Mesothelial cell of epicardium (in vitro differentiated cells): Measurements from ENCODE around the gene LY6G6F. TPM values are rescaled to one million over a fixed set of nuclear protein-coding genes. Genes with fewer than 3 reads are reported as not detected.
A peak's percentile ranks its signal among the peaks of the same experiment; 100 is the strongest.

Experiments used
- DNase-seq, 2 experiments: peaks; one replicate each; pipeline ENCODE4 v3.0.0; 2021; ENCODE audit warnings: low spot score in 2 of 2; ENCODE audit not compliant: unreplicated experiment in 2 of 2
- H3K27ac Mint-ChIP-seq: 2 replicates; pipeline ENCODE4 v1.8.0; 2021; ENCODE audit warnings: mixed read lengths
- H3K27me3 Mint-ChIP-seq: 2 replicates; pipeline ENCODE4 v1.8.0; 2021; ENCODE audit warnings: low read depth, mixed read lengths
- H3K36me3 Mint-ChIP-seq: 2 replicates; pipeline ENCODE4 v1.8.0; 2021; ENCODE audit warnings: mixed read lengths
- H3K4me1 Mint-ChIP-seq: 2 replicates; pipeline ENCODE4 v1.8.0; 2021; ENCODE audit warnings: mixed read lengths
- H3K4me3 Mint-ChIP-seq: 2 replicates; pipeline ENCODE4 v1.8.0; 2021; ENCODE audit warnings: mild to moderate bottlenecking, moderate library complexity, mixed read lengths
- H3K9me3 Mint-ChIP-seq: 2 replicates; pipeline ENCODE4 v1.8.0; 2021; ENCODE audit warnings: mixed read lengths
- CTCF ChIP-seq: fragments of 200-600 bp; sonication (generic); IDR thresholded peaks from one replicate; pipeline ENCODE4 v1.5.0; 2021; ENCODE audit warnings: antibody characterized with exemption; ENCODE audit not compliant: unreplicated experiment
- total RNA-seq: library from RNA; stranded (reverse); gene quantifications from 3 replicates; pipeline ENCODE4 v1.2.1, GENCODE V29; 2021

LY6G6F gene
- total RNA-seq, 1 donor from 2014 or later = not detected

- no peaks in the 10 kb centered on the region for H3K27me3 Mint-ChIP-seq
- TF ChIP-seq CTCF = no peak
- peak overlapping the region; percentile 69 for H3K27ac Mint-ChIP-seq
Measured at GRCh38 chr6:31690231-31691077, 16.2 kb upstream of the LY6G6F start.

DNA sequence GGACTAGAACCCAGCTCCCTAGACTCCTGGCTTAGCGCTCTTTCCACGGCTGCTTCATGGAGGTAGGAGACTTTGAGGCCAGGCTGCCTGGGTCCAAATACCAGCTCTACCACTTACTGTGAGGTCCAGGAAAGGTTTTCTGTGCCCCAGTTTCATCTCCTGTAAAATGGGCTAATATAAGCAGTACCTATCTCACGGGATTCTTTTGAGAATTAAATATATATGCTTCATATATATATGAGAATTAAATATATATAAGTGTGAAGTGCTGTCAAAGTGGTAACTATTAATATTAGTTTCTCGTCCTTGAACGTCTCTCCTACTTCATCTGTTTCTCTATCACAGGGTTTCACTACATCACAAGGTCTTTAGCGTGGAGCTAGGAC is 15.6 kb upstream of the LY6G6F start:
- H3K9me3 Mint-ChIP-seq = no peaks in the 10 kb centered on the region
- H3K27ac Mint-ChIP-seq = peak overlapping the region; percentile 69
- no peaks in the 10 kb centered on the region for H3K27me3 Mint-ChIP-seq

More at GRCh38 chr6:31690231-31691077, 16.2 kb upstream of the LY6G6F start:
- Mint-ChIP-seq H3K36me3 (peaks cover 37% of the 10 kb centered on the region), H3K4me3 (no peak overlapping the region), H3K4me1 (peaks cover 6% of the 10 kb centered on the region), H3K9me3 (no peaks in the 10 kb centered on the region)
- no peak for DNase-seq

DNA sequence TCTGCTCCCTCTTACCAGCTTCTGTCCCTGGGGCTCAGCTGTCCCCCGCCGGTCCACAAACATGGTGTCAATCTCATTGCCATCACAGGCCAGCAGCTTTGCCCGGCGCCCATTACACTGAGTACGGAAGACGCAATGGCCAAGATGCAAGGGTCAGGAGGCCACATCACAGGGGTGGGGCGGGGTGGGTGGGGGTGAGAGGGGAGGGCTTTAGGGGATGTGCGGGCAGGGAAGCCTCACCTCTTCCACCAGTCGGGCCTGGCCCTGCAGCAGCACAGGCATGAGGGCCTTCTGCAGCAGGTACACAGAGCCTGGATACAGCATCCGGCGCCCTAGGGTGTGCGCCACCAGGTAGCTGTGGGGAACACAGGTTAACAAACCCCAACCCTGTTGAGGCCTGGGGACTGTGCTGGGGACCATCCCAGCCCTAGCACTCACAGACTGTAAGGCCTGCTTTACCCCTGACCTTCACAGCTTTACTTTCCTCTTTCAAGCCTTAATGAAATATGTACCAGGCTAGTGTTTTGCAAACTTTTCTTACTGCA is 15.0 kb upstream of the LY6G6F start:
- DNase-seq = no peak
- H3K4me3 Mint-ChIP-seq = no peak overlapping the region
- H3K27ac Mint-ChIP-seq = no peak overlapping the region
- peaks cover 28% of the 10 kb centered on the region for H3K36me3 Mint-ChIP-seq
- no peak for TF ChIP-seq CTCF
- H3K27me3 Mint-ChIP-seq = no peaks in the 10 kb centered on the region
- peaks cover 8% of the 10 kb centered on the region for H3K4me1 Mint-ChIP-seq
- H3K9me3 Mint-ChIP-seq = no peaks in the 10 kb centered on the region

More for the DNA sequence above, 15.6 kb upstream of the LY6G6F start:
- Mint-ChIP-seq H3K4me1 (peaks cover 6% of the 10 kb centered on the region), H3K4me3 (no peak overlapping the region), H3K36me3 (peaks cover 32% of the 10 kb centered on the region)
- DNase-seq = no peak
- no peak for TF ChIP-seq CTCF

- Mint-ChIP-seq H3K4me1 (peaks cover 11% of the 10 kb centered on the region), H3K27ac (no peak overlapping the region), H3K9me3 (no peaks in the 10 kb centered on the region), H3K36me3 (peaks cover 29% of the 10 kb centered on the region), H3K4me3 (no peak overlapping the region), H3K27me3 (no peaks in the 10 kb centered on the region)
- DNase-seq = no peak
- TF ChIP-seq CTCF = no peak
Measured at GRCh38 chr6:31692353-31692752, 14.3 kb upstream of the LY6G6F start.

DNA sequence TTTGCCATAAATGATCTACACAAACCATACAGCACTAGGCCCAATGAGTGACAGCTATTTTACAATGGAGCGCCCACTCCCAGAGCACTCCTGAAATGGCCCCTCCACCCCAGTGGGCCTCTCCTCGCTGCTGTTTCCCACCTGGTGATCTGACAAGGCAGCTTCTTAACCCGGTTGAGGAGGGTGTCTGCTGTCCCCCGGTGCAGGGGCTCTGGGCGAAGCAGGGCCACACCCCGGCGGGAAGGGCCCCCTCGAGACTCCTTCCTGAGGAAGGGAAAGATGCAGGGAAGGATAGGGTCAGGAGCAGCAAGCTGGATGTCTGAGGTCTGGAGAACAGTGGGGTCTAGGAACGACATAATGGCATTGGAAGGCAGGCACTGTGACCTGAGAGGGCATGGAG is 13.8 kb upstream of the LY6G6F start:
- H3K4me3 Mint-ChIP-seq = no peak overlapping the region
- no peak overlapping the region for H3K27ac Mint-ChIP-seq
- H3K9me3 Mint-ChIP-seq = no peaks in the 10 kb centered on the region
- TF ChIP-seq CTCF = no peak
- H3K27me3 Mint-ChIP-seq = no peaks in the 10 kb centered on the region
- no peak for DNase-seq
- peaks cover 24% of the 10 kb centered on the region for H3K36me3 Mint-ChIP-seq
- H3K4me1 Mint-ChIP-seq = peaks cover 15% of the 10 kb centered on the region
